NOMO-1 (cell line): ENCODE data around the gene HS6ST3.

Source experiments
- DNase-seq, 2 experiments: peaks; one replicate each; lab custom pipeline; 2025; ENCODE audit not compliant: unreplicated experiment in 2 of 2; lab: John Stamatoyannopoulos, UW

HS6ST3 gene

GRCh38 chr13:96636001-96636709 is 546.2 kb downstream of the HS6ST3 start:
- DNase-seq, result no peak

DNA sequence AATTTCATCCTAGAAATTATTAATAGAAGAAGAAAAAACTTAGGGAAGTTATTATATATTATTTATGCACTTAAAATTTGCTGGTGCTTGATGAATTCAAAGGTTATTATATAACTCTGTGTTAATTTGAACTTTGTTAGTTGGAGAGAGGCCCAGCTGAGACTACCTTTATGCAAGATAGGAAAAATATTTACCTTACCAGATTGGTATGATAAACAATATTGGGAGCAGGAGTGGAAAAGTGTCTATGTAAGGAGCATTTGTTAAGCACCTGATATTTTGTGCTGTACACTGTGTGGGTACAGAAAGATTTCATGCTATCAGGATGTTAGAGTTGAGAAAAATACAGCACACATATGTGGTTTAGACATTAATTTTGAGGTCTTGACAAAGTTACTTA is 547.1 kb downstream of the HS6ST3 start:
- DNase-seq, result no peak

DNA sequence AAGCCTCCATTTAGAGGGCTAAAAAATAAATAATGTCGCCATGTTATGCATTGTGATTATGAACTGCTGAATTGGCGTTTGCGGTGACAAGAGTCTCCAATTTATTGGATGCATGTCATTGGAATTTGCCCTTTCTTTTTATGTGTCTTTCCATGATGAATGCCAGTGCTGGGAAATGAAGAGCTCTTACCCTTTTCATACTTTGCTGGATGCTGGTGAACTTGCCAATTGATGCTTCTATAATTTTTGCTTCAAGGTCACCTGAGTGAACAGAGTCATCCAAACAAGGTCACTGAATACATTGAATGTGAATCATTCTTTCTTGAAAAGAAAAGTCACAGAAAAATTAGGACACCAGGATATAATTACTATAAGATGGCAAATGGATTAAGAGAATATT is 556.2 kb downstream of the HS6ST3 start:
- no peak for DNase-seq

- no peak for DNase-seq
These were observed 556.8 kb downstream of the HS6ST3 start for GRCh38 chr13:96646515-96647211.

DNA sequence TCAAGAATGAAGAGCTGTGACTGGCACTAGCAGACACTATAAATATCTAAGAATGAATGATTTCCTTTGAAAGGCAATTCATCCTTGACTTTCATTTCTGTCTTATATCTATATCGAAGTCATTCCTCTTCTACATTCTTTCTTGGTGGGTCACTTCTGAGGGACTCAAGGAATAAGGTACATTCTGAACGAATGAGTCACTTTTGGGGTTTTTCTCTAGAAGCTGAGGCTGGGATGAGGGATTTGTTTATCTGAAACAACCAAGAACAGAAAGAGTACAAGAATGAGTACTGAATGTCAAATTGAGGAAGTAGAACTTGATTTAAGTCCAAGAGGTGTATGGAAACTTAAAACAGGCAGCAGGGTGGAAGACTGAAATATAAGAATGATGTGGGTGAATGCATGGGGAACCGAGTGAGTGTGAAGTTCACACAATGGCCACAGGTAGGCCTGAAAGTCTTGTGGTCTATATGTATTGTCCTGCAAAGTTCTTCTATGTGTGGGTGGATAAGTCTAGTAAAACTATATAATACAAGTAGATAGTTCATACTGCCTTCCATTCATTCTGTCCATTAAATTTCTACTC is 560.5 kb downstream of the HS6ST3 start:
- DNase-seq, result no peak

- DNase-seq, result no peak
These were observed 561.7 kb downstream of the HS6ST3 start for GRCh38 chr13:96651598-96651997.

DNA sequence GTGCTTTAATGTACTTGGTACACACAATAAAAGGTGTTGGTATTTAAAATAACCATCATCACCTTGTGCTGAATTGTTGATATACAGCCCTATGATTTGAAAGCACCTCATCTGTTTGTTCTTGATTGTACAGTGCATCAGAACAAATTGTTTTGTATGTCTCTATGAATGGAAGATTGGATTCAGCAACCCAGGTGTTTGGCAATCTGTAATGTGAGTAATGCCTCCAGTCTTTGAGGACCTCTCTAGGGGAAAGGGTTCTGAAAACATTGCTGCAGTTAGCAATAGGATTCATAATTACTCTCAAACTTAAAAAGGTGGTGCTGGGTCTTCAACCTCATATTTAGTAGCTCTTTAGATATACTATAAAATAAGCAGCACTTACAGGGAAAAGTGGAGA is 562.6 kb downstream of the HS6ST3 start:
- DNase-seq, result no peak

GRCh38 chr13:96661612-96662011 is 571.7 kb downstream of the HS6ST3 start:
- no peak for DNase-seq

GRCh38 chr13:96662036-96662435 is 572.1 kb downstream of the HS6ST3 start:
- DNase-seq, result no peak

- no peak for DNase-seq
These were observed 577.5 kb downstream of the HS6ST3 start for GRCh38 chr13:96667294-96668018.

DNA sequence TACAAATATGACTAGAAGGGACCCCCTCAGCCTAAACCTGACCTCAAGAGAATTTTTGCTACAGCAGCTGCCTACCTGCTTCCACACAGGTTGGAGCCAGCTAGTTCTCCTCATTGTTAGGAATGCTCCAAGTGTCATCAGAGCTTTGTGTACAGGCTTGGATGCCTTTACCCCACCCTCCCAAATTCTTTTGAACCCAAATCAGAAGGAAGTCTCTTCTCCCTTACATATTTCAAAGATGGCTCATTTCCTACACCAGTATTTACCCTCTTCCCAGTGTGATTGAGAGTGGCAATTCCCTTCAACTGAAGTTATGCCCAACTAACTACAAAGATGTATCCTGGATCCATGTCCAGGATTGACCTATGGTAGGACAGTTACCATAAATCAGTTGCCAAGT is 581.2 kb downstream of the HS6ST3 start:
- DNase-seq, result no peak

- DNase-seq, result no peak
These were observed 582.1 kb downstream of the HS6ST3 start for GRCh38 chr13:96672016-96672415.

DNA sequence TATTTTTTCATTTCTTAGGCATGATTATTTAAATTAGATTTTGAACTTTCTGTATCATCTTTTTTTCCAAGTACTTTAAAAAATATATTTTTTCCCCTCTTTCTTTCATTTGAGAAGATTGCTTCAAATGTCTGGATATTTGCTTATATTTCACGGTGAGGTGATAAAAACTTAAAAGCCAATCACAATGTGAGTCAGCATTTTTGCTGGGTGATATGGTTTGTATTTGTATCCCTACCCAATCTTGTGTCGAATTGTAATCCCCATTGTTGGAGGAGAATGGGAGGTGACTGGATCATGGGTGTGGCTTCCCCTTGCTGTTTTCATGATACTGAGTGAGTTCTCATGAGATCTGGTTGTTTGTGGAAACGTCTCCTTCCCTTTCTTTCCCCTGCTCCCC is 583.9 kb downstream of the HS6ST3 start:
- no peak for DNase-seq

- no peak for DNase-seq
These were observed 587.1 kb downstream of the HS6ST3 start for GRCh38 chr13:96677029-96677428.

DNA sequence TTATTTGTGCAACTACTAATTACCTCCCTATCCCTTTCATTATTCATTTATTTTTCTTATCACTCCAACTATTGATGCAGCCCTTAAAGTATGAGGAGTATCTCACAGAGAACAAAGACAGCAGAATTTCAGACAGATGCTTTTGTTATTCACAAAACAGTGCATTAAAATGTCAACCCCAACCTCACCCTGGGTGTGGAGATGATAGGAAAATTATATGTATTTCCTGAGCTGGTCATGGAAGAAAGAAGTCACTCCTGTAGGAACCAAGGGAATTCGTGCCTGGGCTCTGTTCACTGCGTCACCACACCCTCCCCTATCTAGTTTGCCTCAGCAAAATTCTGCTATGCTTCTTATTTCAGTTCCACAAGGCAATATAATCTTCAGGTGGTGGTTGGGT is 588.9 kb downstream of the HS6ST3 start:
- DNase-seq, result no peak

GRCh38 chr13:96680898-96681297 is 591.0 kb downstream of the HS6ST3 start:
- no peak for DNase-seq

DNA sequence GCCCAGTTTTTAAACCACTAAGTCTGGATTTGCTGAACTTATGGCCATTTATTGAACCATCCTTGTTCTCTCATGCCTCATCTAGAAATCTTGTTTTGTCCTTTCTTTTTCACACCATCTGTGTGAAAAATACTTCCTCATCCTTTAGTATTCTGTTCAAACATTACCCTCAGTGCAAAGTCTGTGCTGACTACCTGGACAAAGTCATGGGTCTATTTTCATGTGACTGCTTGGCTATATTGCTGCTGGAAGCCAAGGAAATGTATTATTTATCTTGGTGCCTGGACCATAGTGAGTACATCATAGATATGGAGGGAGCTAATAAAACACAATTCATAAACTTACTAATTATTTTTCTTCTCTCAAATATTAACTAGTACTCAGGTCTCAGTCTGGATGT is 591.9 kb downstream of the HS6ST3 start:
- DNase-seq, result no peak

- no peak for DNase-seq
These were observed 594.6 kb downstream of the HS6ST3 start for GRCh38 chr13:96684469-96684868.

DNA sequence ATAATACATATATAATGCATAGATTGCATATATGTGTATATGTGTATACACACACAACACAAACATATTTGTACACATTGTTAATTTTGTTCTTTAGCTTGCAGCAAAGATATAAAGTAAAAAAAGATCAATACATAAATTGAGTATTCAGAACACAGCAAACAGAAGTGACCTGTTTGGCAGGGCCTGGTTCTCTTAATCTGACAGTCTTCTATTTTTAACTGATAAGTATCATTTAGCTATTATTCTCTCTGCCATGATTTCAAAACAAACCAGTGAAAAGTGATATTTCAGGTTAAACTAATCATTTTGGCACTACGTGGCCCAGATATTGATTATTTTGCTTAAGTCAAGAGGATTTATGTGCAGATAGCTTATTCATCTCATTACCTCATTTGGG is 595.0 kb downstream of the HS6ST3 start:
- DNase-seq, result no peak

GRCh38 chr13:96686286-96686685 is 596.4 kb downstream of the HS6ST3 start:
- DNase-seq, result no peak

DNA sequence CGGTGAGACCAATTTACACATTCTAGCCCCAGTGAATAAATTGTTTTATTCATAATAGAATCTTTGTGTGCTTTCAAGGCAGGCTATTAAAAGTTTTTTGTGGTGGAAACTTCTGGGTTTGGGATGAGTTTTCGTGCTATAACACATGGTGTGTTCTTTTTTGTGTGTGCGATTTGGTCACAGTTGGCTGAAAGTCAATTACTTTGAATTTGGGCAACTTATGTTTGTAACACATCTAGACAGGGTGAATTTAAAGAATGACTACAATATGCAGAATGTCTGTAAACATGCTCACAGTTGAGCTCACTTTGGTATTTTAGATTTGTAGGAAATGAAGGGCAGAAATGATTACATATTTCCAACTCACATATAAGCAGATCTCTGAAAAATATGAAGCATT is 597.3 kb downstream of the HS6ST3 start:
- no peak for DNase-seq

- DNase-seq, result no peak
These were observed 601.1 kb downstream of the HS6ST3 start for GRCh38 chr13:96690998-96691397.
